Measurements from ENCODE around the gene KATNA1. TPM values are rescaled to one million over a fixed set of nuclear protein-coding genes. Genes with fewer than 3 reads are reported as not detected.

KATNA1 gene
- total RNA-seq, 2 donors from 2014 or later, result 4.3 to 8.8 TPM

DNA sequence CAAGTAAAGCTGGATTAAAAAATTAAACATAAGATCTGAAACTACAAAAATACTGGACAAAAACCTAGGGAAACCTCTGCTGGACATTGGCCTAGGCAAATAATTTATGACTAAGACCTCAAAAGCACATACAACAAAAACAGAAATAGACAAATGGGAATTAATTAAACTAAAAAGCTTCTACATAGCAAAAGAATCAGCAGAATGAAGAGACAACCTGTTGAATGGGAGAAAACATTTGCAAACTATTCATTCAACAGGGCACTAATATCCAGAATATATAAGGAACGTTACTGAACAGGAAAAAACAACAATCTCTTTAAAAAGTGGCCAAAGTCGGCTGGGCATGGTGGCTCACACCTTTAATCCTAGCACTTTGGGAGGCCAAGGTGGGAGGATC, 89.1 kb downstream of the KATNA1 start:
- DNase-seq (no peak), ATAC-seq (no peak)
- 62 to 65% methylated on average over 2 of the region's 2 CpGs for WGBS, 2 donors
- intact Hi-C loops (cut with DNase I), result no loop called here
- Histone ChIP-seq H3K4me1 (no peaks in the 10 kb centered on the region), H3K27ac (no peak overlapping the region), H3K4me3 (no peak overlapping the region), H3K27me3 (no peaks in the 10 kb centered on the region), H3K9me3 (no peaks in the 10 kb centered on the region), H3K36me3 (replicated peaks in 1 of 2; ENCODE audit: insufficient read depth in 1 of 2, low read depth in 2 of 2) (no peaks in the 10 kb centered on the region)
- no peak for TF ChIP-seq POLR2A (IDR thresholded peaks at IDR 0.05)
- TF ChIP-seq, protein P1, sequence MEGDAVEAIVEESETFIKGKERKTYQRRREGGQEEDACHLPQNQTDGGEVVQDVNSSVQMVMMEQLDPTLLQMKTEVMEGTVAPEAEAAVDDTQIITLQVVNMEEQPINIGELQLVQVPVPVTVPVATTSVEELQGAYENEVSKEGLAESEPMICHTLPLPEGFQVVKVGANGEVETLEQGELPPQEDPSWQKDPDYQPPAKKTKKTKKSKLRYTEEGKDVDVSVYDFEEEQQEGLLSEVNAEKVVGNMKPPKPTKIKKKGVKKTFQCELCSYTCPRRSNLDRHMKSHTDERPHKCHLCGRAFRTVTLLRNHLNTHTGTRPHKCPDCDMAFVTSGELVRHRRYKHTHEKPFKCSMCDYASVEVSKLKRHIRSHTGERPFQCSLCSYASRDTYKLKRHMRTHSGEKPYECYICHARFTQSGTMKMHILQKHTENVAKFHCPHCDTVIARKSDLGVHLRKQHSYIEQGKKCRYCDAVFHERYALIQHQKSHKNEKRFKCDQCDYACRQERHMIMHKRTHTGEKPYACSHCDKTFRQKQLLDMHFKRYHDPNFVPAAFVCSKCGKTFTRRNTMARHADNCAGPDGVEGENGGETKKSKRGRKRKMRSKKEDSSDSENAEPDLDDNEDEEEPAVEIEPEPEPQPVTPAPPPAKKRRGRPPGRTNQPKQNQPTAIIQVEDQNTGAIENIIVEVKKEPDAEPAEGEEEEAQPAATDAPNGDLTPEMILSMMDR (IDR thresholded peaks at IDR 0.05), result no peak

DNA sequence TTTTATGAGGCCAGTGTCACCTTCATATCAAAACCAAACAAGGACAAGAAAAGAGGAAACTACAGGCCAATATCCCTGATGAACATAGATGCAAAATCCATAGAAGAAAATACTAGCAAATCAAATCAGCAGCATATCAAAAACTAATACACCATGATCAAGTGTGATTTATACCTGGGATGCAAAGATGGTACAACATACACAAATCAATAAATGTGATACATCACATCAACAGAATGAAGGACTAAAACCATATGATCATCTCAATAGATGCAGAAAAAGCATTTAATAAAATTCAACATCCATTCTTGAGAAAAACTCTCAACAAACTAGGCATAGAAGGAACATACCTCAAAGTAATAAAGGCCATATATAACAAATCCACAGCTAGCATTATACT, 90.5 kb downstream of the KATNA1 start:
- DNase-seq (no peak), ATAC-seq (no peak)
- H3K27ac ChIP-seq, result no peak overlapping the region
- no peaks in the 10 kb centered on the region for H3K4me1 ChIP-seq
- no peaks in the 10 kb centered on the region for H3K36me3 ChIP-seq (replicated peaks in 1 of 2; ENCODE audit: insufficient read depth in 1 of 2, low read depth in 2 of 2)
- intact Hi-C loops (cut with DNase I), result no loop called here
- no peaks in the 10 kb centered on the region for H3K9me3 ChIP-seq
- H3K4me3 ChIP-seq, result no peak overlapping the region
- no peaks in the 10 kb centered on the region for H3K27me3 ChIP-seq
- no peak for TF ChIP-seq POLR2A (IDR thresholded peaks at IDR 0.05)
- TF ChIP-seq, protein P1 (IDR thresholded peaks at IDR 0.05), result no peak

DNA sequence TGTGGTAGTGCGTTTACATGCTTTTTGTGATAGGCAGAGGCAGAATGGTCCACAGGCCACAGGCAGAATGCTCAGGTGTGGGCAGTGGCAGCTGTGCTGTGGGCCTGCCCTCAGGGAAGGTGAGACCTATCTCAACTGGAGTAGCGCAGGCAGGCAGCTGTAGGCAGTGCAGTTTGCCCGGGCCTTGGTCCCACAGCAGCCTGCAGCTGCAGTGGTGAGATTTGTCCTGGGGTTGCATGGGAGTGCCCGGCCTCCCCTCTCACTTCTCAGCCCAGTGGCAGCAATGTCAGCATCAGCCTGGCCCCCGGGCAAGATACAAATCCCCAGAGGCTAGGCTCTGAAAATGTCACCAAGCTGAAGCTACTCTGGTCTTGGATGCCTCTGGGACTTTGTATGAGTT, 96.6 kb downstream of the KATNA1 start:
- no peaks in the 10 kb centered on the region for H3K4me1 ChIP-seq
- H3K27ac ChIP-seq, result no peak overlapping the region
- ATAC-seq, result no peak
- 70 to 83% methylated on average over 1 to 4 of the region's 5 CpGs for WGBS, 2 donors
- intact Hi-C loops (cut with DNase I), result no loop called here
- TF ChIP-seq POLR2A (IDR thresholded peaks at IDR 0.05), result no peak
- TF ChIP-seq, protein P1 (IDR thresholded peaks at IDR 0.05), result no peak
- no peak overlapping the region for H3K4me3 ChIP-seq
- no peaks in the 10 kb centered on the region for H3K36me3 ChIP-seq (replicated peaks in 1 of 2; ENCODE audit: insufficient read depth in 1 of 2, low read depth in 2 of 2)
- no peak for DNase-seq
- no peaks in the 10 kb centered on the region for H3K27me3 ChIP-seq
- H3K9me3 ChIP-seq, result no peaks in the 10 kb centered on the region

DNA sequence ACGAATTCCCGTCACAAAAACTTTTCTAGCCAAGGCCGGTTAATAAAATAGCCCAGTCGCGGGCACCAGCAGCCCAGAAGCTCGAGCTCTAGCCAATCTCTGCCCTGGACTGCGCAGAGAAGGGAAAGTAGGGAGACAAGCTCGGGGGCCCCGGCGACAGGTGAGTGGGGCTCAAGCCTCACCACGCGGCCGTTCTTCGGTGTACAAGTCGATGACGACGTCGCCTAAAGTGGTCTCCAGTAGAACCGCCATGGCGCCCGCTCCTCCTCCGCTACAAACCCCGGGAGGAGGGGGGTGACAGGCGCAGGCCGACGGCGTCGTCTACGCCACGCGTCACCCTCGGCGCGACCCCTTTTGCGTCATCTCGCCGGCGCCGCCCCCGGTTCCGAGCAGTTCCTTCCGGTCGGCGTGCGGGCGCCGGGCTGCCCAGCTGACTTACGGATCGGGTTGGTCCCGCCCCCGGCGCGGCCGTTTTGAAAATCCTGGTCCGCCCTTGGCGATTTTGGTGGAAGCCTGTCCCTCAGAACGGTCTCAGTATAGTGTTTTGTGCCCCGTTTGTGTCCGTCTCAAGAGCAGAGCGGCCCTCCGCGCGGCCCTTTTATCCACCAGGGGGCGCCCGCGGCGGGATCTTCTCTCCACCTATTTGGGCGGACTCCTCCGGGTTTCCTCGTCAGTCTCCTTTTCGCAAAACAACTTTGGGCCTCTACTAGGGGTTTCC, 102.6 kb downstream of the KATNA1 start, which contains the start of gene PPIL4:
TSS of gene PPIL4 (minus strand) at position 290 of the 718 bp plus-strand sequence. CDS start at position 252, 38 bp downstream.
- DNase-seq (peak; percentile 96 to 97 (median 96)), ATAC-seq (peak; percentile 99)
- peaks cover 30% of the 10 kb centered on the region for H3K4me1 ChIP-seq
- intact Hi-C loops (cut with DNase I), result no loop called here
- H3K9me3 ChIP-seq, result no peaks in the 10 kb centered on the region
- no peaks in the 10 kb centered on the region for H3K36me3 ChIP-seq (replicated peaks in 1 of 2; ENCODE audit: insufficient read depth in 1 of 2, low read depth in 2 of 2)
- TF ChIP-seq, protein P1 (IDR thresholded peaks at IDR 0.05), result peak; percentile 52 to 91 (median 66)
- TF ChIP-seq POLR2A (IDR thresholded peaks at IDR 0.05), result peak; percentile 73 to 90 (median 90)
- no peaks in the 10 kb centered on the region for H3K27me3 ChIP-seq
- H3K27ac ChIP-seq, result peak within 1 kb of the TSS; percentile 87 to 97 (median 92)
- 0 to 1% methylated on average over 31 to 71 of the region's 71 CpGs for WGBS, 2 donors
- H3K4me3 ChIP-seq, result peak within 1 kb of the TSS; percentile 74 to 94

Measured in body of pancreas (tissue), 4 donors.